IPS DF 19.7 (cell line): ENCODE data around the gene FAM24B.
A peak's percentile ranks its signal among the peaks of the same experiment; 100 is the strongest.
"Not testable (repeated sequence)": the region's sequence is repeated elsewhere in the genome, so short reads cannot be mapped to it uniquely, and the experiment has no call there.

Source experiments
- DNase-seq: peaks from one replicate; pipeline ENCODE4 v3.0.0-alpha.2; 2013; ENCODE audit warnings: low read depth, low spot score

The FAM24B gene

GRCh38 chr10:122879339-122880273 lies at the start of gene FAM24B:
FAM24B (minus strand) TSS chr10:122879581; CDS start chr10:122850515, 29,066 bp downstream.
- DNase-seq: no peak

DNA sequence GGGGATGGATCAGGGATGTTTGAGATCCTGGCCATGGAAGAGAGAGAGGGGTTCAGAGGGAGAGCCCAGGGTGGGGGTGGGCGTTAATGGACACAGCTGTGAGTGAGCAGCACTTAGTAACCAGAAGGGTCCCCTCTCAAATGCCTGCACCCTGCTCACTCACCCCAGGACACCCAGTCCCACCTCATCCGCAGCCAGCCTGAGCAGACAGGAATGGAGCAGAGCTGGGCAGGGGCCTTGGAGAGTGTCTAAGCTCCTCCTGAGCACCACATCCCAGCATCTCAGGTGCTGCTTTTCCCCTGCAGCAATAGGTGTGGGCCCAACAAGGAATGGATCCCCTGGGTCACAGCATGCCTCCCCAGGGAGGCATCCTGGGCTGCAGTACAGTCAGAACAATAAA lies 36.3 kb upstream of the FAM24B start:
- DNase-seq: no peak

DNA sequence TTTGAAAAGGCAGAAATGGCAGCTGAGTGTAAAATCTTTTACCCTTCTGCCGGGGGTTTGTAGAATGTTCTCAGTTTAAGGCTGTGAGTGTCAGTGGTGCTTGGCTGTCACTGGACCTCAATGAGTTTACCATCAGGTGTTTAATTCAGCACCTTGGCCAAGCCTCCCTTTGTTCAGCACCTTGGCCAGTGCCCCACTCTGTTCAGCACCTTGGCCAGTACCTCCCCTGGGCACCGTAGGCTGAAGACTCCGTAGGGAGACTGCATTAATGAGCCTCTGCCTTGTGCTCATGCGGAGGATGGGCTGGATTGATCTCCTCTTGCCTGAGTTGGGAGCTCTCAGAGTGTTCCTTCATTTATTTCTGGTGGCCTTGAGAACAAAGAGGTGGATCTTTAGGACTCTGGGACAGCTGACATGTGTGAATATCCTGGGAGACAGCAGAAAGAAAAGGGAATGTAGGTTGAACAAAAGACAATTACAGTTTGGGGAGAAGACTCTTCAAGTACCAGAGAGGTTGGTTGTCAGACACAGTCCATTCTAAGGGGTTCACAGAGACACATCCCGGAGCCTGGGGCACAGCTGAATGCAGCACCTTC lies 32.6 kb upstream of the FAM24B start:
- DNase-seq: peak; percentile 15

GRCh38 chr10:122910310-122910709 lies 30.9 kb upstream of the FAM24B start, which contains the start of gene FAM24A:
FAM24A (plus strand) TSS chr10:122910610; CDS start chr10:122911635, 1,025 bp downstream.
- DNase-seq: no peak

- DNase-seq: not testable (repeated sequence)
These were observed 24.5 kb upstream of the FAM24B start for GRCh38 chr10:122903861-122904260.

GRCh38 chr10:122894261-122894944 lies 15.0 kb upstream of the FAM24B start:
- DNase-seq: no peak

GRCh38 chr10:122884166-122884565 lies 4.8 kb upstream of the FAM24B start:
- no peak for DNase-seq

DNA sequence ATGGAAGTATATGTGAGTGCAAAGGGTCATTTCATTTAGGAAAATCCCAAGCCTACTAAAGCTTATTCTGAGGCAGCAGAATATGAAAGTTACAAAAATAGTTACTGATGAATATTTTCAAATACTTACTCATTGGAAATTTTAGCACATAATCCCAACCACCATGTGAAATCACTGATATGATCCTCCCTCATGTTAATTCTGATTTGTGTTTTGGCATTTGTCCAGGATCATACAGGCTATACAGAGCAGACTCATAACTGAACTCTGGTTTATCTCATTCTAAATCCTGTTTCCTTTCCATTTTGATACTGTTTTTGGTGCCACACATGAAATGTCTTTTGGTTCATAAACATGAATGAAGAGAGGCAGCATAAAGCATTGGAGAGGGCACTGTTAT lies 3.4 kb upstream of the FAM24B start:
- no peak for DNase-seq

GRCh38 chr10:122878799-122879338 lies 512 bp downstream of the FAM24B start:
- DNase-seq: no peak

DNA sequence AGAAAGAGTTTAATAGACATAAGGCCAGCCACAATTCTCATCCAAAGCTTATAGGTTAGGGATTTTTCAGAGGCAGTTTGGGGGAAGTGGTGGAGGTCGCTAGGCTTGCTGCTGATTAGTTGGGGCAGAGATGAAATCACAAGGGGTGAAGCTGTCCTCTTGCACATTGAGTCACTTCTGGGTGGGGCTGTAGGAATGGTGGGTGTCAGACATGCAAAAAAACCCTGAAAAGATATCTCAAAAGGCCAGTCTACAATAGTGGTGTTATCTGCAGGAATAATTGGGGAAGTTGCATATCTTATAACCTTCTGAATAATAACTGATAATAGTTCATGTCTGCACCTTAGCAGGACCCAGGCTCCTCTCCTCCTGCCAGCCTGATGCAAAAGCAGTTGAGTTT lies 2.1 kb downstream of the FAM24B start:
- no peak for DNase-seq

DNA sequence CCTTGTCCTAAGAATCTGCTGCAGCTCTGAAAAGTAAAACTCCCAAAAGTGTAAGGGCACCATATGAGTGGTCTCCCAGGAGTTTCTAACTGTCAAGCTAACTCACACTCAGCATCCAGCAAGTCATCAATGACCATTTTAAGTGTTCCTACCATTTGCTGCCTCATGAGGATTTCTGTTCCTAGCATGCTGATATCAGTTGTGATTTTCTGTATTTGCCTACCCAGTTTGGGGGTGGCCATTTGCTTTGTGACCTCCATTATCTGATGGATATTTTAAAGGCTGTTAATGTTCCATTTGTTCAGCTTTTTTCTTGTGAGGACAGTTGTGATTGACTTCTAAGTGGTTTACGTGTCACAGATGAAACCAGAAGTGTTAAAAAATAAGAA lies 2.9 kb downstream of the FAM24B start:
- no peak for DNase-seq

GRCh38 chr10:122875843-122876466 lies 3.4 kb downstream of the FAM24B start:
- peak; percentile 67 for DNase-seq

- not testable (repeated sequence) for DNase-seq
These were observed 7.4 kb downstream of the FAM24B start for GRCh38 chr10:122871947-122872346.

DNA sequence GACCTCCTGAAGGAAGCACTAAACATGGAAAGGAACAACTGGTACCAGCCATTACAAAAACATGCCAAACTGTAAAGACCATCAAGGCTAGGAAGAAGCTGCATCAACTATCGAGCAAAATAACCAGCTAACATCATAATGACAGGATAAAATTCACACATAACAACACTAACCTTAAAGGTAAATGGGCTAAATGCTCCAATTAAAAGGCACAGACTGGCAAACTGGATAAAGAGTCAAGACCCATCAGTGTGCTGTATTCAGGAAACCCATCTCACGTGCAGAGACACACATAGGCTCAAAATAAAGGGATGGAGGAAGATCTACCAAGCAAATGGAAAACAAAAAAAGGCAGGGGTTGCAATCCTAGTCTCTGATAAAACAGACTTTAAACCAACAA lies 10.6 kb downstream of the FAM24B start:
- not testable (repeated sequence) for DNase-seq

GRCh38 chr10:122866757-122867482 lies 12.5 kb downstream of the FAM24B start:
- DNase-seq: not testable (repeated sequence)

GRCh38 chr10:122864901-122865300 lies 14.5 kb downstream of the FAM24B start:
- no peak for DNase-seq

DNA sequence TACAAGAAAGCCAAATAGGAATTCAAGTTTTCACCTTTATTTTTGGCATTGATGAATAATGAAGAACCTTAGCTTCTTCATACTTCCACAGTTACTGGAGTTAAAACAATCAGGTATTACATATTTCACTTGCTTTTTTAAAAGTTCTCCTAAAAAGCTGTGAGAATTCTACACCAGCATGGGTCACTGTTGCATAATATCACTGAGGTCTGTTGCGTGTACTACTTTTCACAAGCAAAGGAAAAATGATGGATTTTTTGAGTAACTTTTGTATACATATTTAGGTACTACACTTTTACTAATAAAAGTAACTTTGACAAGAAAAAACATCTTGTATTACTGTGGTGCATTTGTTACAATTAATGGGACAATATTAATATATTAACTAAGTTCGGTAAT lies 15.2 kb downstream of the FAM24B start:
- DNase-seq: no peak

DNA sequence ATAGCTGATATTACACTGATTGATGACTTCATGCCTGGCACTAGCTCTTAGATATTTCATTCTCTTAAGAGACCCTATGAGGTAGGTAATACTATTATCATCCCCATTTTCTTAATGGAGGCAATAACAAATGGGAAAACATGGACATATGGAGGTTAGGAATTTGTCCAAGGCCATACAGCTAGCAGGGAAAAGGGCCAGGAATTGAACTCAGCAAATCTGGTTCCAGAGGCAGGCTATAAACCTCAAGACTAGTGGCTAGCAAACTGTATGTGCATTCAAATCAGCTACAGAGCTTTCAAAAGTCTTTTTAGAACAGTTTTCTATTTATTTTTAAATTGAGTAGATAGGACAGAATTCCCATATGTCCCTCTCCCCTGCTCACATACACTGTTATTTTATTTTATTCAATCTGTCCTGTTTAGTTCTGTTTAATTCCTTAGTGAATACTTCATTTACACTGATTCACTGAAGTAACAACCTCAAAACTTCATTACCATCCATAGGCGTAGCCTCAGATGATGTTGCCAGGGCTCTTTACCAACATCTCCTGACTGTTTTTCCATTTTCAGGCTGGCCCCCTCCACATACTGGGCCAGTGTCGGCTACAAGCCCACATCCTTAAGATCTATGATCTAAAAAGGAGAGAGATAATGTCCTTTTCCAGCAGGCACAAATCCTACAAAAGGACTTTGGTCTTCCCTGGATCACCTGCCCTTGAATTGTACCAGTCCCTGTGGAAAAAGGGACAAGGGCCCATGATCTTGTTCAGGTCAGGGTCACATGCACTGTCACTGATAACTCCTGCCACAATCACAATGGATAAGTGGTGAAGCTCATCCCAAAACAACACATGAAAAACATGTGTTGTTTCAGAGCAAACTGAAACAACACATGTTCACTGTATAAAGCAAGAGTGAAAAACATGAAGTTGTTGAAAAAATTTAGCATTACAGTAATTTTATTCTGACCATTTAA lies 15.9 kb downstream of the FAM24B start:
- DNase-seq: no peak

DNA sequence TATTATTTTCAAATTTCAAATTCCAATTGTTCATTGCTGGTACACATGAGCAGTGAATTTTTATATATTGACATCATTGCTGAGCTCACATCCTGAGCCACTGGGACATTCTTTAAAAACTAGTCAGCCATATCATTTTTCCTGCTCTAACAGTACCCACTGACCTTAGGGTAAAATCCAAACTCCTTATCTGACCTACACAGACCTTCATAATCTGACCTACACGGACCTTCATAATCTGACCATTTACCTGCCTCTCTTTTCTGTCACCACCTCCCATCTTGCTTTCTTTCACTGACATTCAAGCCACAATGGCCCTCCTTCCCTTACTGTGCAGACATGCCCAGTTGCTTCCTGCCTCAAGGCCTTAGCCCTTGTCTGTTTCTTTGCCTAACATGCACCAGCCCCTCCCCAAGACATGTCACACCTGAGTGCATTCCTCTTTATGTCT lies 17.6 kb downstream of the FAM24B start:
- no peak for DNase-seq

DNA sequence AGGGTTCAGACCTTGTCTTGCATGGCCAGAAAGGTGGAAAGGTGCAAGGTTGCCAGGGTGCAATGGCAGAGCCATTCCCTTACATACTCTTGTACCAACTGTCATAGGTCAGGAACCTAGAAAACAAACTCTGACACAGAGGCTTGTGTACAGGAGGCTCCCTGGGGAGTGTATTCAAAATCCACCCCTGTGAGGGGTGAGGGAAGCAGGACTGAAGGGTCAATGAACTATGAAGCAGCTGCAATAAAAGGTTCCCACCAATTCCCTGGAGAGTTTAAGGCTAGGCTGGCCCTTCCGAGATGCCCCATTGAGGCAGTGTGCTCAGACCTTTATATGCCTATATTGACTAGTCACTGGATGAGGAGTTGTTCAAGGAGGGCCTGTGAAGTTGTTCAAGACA lies 19.9 kb downstream of the FAM24B start:
- no peak for DNase-seq
